ENCODE data around the gene GDF7.

Gene GDF7

DNA sequence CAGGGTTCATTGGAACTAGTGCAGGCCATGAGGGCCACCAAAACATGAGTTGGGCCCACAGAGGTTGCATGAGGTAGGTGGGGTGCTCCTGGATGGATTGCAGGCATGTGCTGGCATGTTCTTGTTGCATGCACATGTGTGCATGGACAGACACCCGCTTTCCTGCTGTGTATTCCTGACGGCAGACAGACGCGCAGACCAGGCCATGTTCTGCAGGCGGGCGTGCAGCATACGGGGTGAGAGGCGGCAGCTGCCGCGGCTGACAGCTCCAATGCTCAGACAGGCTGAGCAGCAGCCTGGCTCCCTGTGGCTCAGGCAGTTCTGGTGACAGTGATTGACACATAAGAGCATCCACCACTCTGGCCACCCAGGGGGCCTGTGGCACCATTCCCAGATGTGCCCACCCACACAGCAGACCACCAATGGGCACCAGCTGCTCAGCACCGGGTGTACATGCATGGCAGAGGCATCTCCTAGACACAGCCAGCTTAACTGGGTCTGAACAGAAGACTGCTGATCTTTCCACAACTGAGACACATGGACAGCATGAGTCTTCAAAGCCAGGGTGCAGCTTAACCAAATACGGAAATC, 37.3 kb upstream of the GDF7 start:
- DNase-seq, result no peak

DNA sequence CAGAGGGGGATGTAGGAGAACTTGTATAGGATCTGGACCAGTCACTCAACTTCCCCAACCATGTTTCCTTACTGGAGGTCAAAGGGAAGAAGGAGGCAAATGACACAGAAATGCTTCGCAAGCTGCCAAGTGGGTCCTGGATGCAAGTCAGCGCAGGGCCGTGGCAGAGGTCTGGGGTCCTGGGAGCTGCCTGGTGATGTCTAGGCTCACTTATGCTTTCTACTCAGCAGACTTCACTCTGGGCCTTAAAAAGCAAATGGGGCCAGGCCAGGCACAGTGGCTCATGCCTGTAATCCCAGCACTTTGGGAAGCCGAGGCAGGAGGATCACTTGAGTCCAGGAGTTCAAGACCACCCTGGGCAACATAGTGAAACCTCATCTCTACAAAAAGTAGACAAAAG, 36.0 kb upstream of the GDF7 start:
- DNase-seq, result no peak

GRCh38 chr2:20631617-20632307, 35.2 kb upstream of the GDF7 start:
- DNase-seq, result no peak

DNA sequence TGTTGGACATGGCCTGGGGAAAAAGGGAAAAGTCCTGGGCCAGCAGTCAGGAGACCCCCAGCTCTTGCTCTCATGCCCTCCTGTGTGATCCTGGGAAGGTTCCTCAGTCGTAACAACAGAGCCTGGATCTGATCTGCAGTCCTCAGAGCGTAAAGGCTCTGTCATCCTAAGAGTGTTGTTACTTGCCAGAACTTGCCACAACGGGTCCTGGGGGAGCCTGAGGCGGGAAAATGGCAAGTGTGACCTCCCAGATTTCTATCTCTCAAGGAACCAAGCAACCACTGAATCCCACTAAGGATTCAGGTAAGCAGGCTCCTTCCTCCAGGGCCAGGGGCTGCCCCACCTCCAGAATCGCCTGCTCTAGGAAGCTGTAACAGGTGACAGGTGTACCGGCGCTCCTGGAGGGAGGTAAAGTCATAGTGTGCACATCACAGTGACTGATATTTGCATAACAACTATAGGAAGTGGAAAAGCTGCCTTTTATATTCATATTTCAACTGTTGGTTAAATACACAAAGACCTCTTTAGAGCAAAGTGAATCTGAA, 34.4 kb upstream of the GDF7 start:
- no peak for DNase-seq

- DNase-seq, result no peak
Observed at GRCh38 chr2:20633001-20633400, 33.9 kb upstream of the GDF7 start.

GRCh38 chr2:20633794-20634506, 33.0 kb upstream of the GDF7 start:
- DNase-seq, result no peak

- no peak for DNase-seq
Observed at GRCh38 chr2:20634507-20635112, 32.3 kb upstream of the GDF7 start.

- no peak for DNase-seq
Observed at GRCh38 chr2:20635113-20635510, 31.8 kb upstream of the GDF7 start.

- DNase-seq, result no peak
Observed at GRCh38 chr2:20635675-20636584, 31.0 kb upstream of the GDF7 start.

- DNase-seq, result no peak
Observed at GRCh38 chr2:20637147-20637546, 29.8 kb upstream of the GDF7 start.

DNA sequence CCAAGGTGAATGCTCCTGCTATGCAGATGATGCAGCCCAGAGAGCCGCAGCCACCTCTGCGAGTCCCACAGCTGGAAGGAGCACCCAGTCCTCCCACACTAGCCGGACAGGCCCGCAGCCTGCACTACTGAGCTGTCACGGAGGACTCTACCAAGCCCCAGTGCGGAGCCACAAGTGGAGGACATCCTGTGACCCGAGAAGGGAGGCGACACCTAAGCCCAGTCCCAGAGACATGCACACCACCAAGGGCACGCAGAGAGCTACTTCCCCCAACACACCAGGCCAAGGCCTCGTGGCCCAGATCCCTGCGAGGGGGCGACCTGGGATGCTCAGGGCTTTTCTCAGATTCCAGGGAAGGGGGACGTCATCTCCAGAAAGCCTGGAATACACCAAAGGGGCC, 28.9 kb upstream of the GDF7 start:
- DNase-seq, result no peak

- DNase-seq, result no peak
Observed at GRCh38 chr2:20638646-20639430, 28.1 kb upstream of the GDF7 start.

GRCh38 chr2:20640411-20641122, 26.4 kb upstream of the GDF7 start:
- no peak for DNase-seq

- no peak for DNase-seq
Observed at GRCh38 chr2:20641123-20641985, 25.6 kb upstream of the GDF7 start.

DNA sequence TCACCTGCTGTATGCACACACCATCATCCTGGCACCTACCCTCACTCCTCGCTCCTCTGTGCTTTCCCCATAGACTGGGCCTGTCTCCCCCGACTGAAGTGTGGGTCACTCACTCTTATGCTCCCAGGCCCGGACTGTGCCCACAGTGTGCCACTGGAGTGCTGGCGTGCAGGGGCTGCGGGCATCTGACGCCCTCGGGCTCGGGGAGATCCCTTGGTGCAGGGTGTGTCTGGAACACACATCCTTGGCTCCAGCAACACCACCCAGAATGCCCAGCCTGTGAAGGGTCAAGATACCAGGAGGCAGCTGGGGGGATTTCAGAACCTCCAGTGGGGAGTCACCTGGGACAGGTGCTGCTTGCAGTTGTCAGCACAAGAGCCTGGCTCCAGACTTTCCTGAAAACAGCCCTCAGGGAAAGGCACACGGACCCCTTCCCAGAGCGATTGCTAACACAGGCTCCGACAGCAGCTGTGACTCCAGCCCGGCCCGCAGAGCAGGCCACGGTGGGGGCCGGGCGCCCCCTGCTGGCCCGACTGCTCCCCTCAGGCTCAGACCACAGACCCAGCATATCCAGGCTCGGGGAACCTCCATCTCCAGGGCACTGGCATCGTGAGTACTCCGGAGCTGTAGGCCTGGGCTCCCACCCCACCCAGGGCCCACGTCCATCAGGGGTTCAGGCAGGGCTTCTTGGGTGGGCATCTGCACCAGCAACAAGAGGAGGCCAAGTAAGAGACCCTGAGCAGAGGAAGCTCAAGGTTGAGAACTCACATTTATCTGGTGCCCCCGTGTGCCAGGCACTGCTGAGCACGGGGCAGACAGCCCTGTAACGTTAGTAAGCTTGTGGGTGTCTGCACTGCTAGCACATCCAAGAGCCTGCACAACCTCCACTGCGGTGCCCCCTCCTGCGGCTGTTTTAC, 24.6 kb upstream of the GDF7 start:
- DNase-seq, result peak; percentile 11

GRCh38 chr2:20643060-20643459, 23.9 kb upstream of the GDF7 start:
- DNase-seq, result no peak

DNA sequence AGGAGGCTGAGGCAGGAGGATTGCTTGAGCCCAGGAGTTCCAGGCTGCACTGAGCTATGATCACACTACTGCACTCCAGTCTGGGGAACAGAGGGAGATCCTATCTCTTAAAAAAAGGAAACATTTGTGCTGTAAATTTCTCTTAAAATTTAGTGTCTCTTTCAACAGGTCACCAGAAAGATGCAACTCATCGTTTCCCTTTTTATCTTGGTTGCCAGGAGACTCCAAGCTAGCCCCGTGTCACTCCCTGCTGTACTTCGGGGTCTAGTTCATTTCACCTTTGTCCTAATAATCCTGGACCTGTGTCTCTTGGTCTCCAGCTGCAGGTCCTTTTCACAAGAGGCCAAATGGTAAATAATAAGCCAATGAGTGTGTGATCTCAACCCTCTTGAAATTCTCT, 23.1 kb upstream of the GDF7 start:
- no peak for DNase-seq

GRCh38 chr2:20645301-20645701, 21.6 kb upstream of the GDF7 start:
- no peak for DNase-seq

GRCh38 chr2:20645761-20646160, 21.2 kb upstream of the GDF7 start:
- DNase-seq, result no peak

Measured in GF-D8 (cell line).